A549 treated with ZK216348 at 1 μM for 4 hours (cell line): ENCODE data around the gene OXLD1. TPM values are rescaled to one million over a fixed set of nuclear protein-coding genes. Genes with fewer than 3 reads are reported as not detected.

Experiments used
- total RNA-seq: library from RNA; stranded (reverse); fragments of 200-300 nt; extraction: Qiagen RNA extraction; gene quantifications from 5 replicates; pipeline ENCODE4 v1.2.3, GENCODE V29; 2022; ENCODE audit warnings: low read depth

Gene OXLD1
- total RNA-seq: 21.5 to 68.1 TPM (median 60.6 TPM) in 5 replicates

GRCh38 chr17:81666342-81667191 is at the start of gene OXLD1, which contains the start of gene CCDC137:
TSS of gene OXLD1 (minus strand) at chr17:81666605. CDS start at chr17:81666577, 28 bp downstream.
TSS of gene CCDC137 (plus strand) at chr17:81666737. CDS start at chr17:81666767, 30 bp downstream.

GRCh38 chr17:81711814-81712467 is 45.5 kb upstream of the OXLD1 start, which contains the start of gene SLC25A10:
TSS of gene SLC25A10 (plus strand) at chr17:81712284. CDS start at chr17:81712427, 143 bp downstream.

GRCh38 chr17:81702934-81703746 is 36.7 kb upstream of the OXLD1 start, which contains the start of gene MRPL12:
TSS of gene MRPL12 (plus strand) at chr17:81703367. CDS start at chr17:81703502, 135 bp downstream.

GRCh38 chr17:81683584-81684441 is 17.4 kb upstream of the OXLD1 start, which contains the start of the genes ARL16 and HGS:
TSS of gene ARL16 (minus strand) at chr17:81683797. CDS start at chr17:81683753, 44 bp downstream.
TSS of gene HGS (plus strand) at chr17:81684011. CDS start at chr17:81684067, 56 bp downstream.

GRCh38 chr17:81656118-81656743 is 10.2 kb downstream of the OXLD1 start, which contains the start of gene PDE6G:
TSS of gene PDE6G (minus strand) at chr17:81656542. CDS start at chr17:81653305, 3,237 bp downstream.

GRCh38 chr17:81636505-81637288 is 29.7 kb downstream of the OXLD1 start, which contains the start of the genes NPLOC4 and TSPAN10:
TSS of gene NPLOC4 (minus strand) at chr17:81637112. CDS start at chr17:81636930, 182 bp downstream.
TSS of gene TSPAN10 (plus strand) at chr17:81637196. CDS start at chr17:81642413, 5,217 bp downstream.

Other genes starting within 250 kb of the OXLD1 start
- gene ACTG1, start 153.8 kb downstream of the OXLD1 start, total RNA-seq: 4,976 to 5,867 TPM (median 5,373 TPM) in 5 replicates
- 0.27 to 2.0 TPM (median 1.3 TPM) in 5 replicates for gene FSCN2, start 138.2 kb downstream of the OXLD1 start, total RNA-seq
- gene FAAP100, start 114.3 kb downstream of the OXLD1 start, total RNA-seq: 11.3 to 31.5 TPM (median 21.7 TPM) in 5 replicates
- 80.3 to 105 TPM (median 101 TPM) in 5 replicates for gene NPLOC4, start 29.5 kb downstream of the OXLD1 start, total RNA-seq
- 2.5 to 6.8 TPM (median 4.7 TPM) in 5 replicates for gene TSPAN10, start 29.4 kb downstream of the OXLD1 start, total RNA-seq
- gene PDE6G, start 10.1 kb downstream of the OXLD1 start, total RNA-seq: 1.1 to 3.6 TPM (median 1.8 TPM) in 5 replicates
- gene CCDC137, start 132 bp upstream of the OXLD1 start, total RNA-seq: 51.5 to 77.1 TPM (median 63.3 TPM) in 5 replicates
- gene ARL16, start 17.2 kb upstream of the OXLD1 start, total RNA-seq: 42.5 to 51.4 TPM (median 49.4 TPM) in 5 replicates
- 133 to 232 TPM (median 219 TPM) in 5 replicates for gene HGS, start 17.4 kb upstream of the OXLD1 start, total RNA-seq
- 187 to 318 TPM (median 295 TPM) in 5 replicates for gene MRPL12, start 36.8 kb upstream of the OXLD1 start, total RNA-seq
- 20.2 to 48.4 TPM (median 42.0 TPM) in 5 replicates for gene SLC25A10, start 45.7 kb upstream of the OXLD1 start, total RNA-seq
- 0.11 to 0.52 TPM (median 0.31 TPM) in 4 of 5 replicates, not detected in the other for gene GCGR, start 137.5 kb upstream of the OXLD1 start, total RNA-seq
- gene MCRIP1, start 166.7 kb upstream of the OXLD1 start, total RNA-seq: 70.3 to 110 TPM (median 93.6 TPM) in 5 replicates
- 0.15 TPM in 1 of 5 replicates, not detected in the others for gene PPP1R27, start 168.4 kb upstream of the OXLD1 start, total RNA-seq
- 698 to 774 TPM (median 714 TPM) in 5 replicates for gene P4HB, start 193.9 kb upstream of the OXLD1 start, total RNA-seq
- 606 to 641 TPM (median 628 TPM) in 5 replicates for gene ARHGDIA, start 204.7 kb upstream of the OXLD1 start, total RNA-seq
- 164 to 260 TPM (median 251 TPM) in 5 replicates for gene ALYREF, start 225.0 kb upstream of the OXLD1 start, total RNA-seq
- 168 to 294 TPM (median 269 TPM) in 5 replicates for gene ANAPC11, start 225.1 kb upstream of the OXLD1 start, total RNA-seq
- gene NPB, start 235.6 kb upstream of the OXLD1 start, total RNA-seq: 0.44 to 0.65 TPM (median 0.58 TPM) in 4 of 5 replicates, not detected in the other
- gene PCYT2, start 244.8 kb upstream of the OXLD1 start, total RNA-seq: 14.4 to 18.1 TPM (median 16.1 TPM) in 5 replicates